H9 (cell line): ENCODE results near the gene MGAT5. TPM values are rescaled to one million over a fixed set of nuclear protein-coding genes. Genes with fewer than 3 reads are reported as not detected.

Experiments used
- DNase-seq: peaks from one replicate; pipeline ENCODE4 v3.0.0-alpha.2; 2017
- H2AFZ ChIP-seq: one replicate; pipeline ENCODE4 v1.6.1; 2013; ENCODE audit warnings: mild to moderate bottlenecking, low read length, control low read depth, moderate library complexity
- H2AK5ac ChIP-seq: 2 replicates; pipeline ENCODE4 v1.6.1; 2013; ENCODE audit warnings: low read length, control low read depth, mixed read lengths; ENCODE audit not compliant: insufficient read length
- H2BK120ac ChIP-seq: one replicate; pipeline ENCODE4 v1.6.1; 2013; ENCODE audit warnings: low read depth, mild to moderate bottlenecking, low read length, control low read depth, inconsistent platforms; ENCODE audit not compliant: poor library complexity, severe bottlenecking
- H2BK12ac ChIP-seq: 2 replicates; pipeline ENCODE4 v1.6.1; 2013; ENCODE audit warnings: low read length, control low read depth, mixed read lengths, low read depth; ENCODE audit not compliant: insufficient read length
- H2BK15ac ChIP-seq: 2 replicates; pipeline ENCODE4 v1.6.1; 2013; ENCODE audit warnings: low read depth, low read length, control low read depth
- H2BK20ac ChIP-seq: one replicate; pipeline ENCODE4 v1.6.1; 2013; ENCODE audit warnings: low read depth, mild to moderate bottlenecking, low read length, control low read depth, inconsistent platforms; ENCODE audit not compliant: poor library complexity, severe bottlenecking
- H2BK5ac ChIP-seq: 2 replicates; pipeline ENCODE4 v1.6.1; 2013; ENCODE audit warnings: low read length, control low read depth, mixed read lengths; ENCODE audit not compliant: insufficient read length
- H3K14ac ChIP-seq: 2 replicates; pipeline ENCODE4 v1.6.1; 2013; ENCODE audit warnings: low read length, control low read depth; ENCODE audit not compliant: insufficient read depth
- H3K18ac ChIP-seq: 2 replicates; pipeline ENCODE4 v1.6.1; 2013; ENCODE audit warnings: low read depth, mild to moderate bottlenecking, mixed read lengths, low read length, control low read depth; ENCODE audit not compliant: insufficient read length
- H3K23ac ChIP-seq: 2 replicates; pipeline ENCODE4 v1.6.1; 2013; ENCODE audit warnings: low read length, control low read depth, mixed read lengths, low read depth; ENCODE audit not compliant: insufficient read length
- H3K23me2 ChIP-seq: 2 replicates; pipeline ENCODE4 v1.6.1; 2013; ENCODE audit warnings: low read depth, mild to moderate bottlenecking, mixed read lengths, low read length, control low read depth; ENCODE audit not compliant: insufficient read length, poor library complexity, severe bottlenecking
- H3K27ac ChIP-seq: 2 replicates; pipeline ENCODE4 v1.5.1; 2013; ENCODE audit warnings: low read length, control low read depth, mixed read lengths, low read depth; ENCODE audit not compliant: insufficient read length
- H3K27me3 ChIP-seq: 2 replicates; pipeline ENCODE4 v1.6.1; 2013; ENCODE audit warnings: low read length, control low read depth, inconsistent platforms; ENCODE audit not compliant: insufficient read depth
- H3K4ac ChIP-seq: 2 replicates; pipeline ENCODE4 v1.6.1; 2013; ENCODE audit warnings: low read depth, mild to moderate bottlenecking, control low read depth, inconsistent platforms, low read length, moderate library complexity
- H3K4me1 ChIP-seq: 2 replicates; pipeline ENCODE4 v1.6.1; 2013; ENCODE audit warnings: low read length, control low read depth, inconsistent platforms; ENCODE audit not compliant: insufficient read depth
- H3K4me2 ChIP-seq: 2 replicates; pipeline ENCODE4 v1.6.1; 2013; ENCODE audit warnings: low read length, control low read depth, mixed read lengths; ENCODE audit not compliant: insufficient read length, insufficient read depth
- H3K56ac ChIP-seq: 2 replicates; pipeline ENCODE4 v1.6.1; 2013; ENCODE audit warnings: low read depth, mild to moderate bottlenecking, mixed read lengths, low read length, control low read depth; ENCODE audit not compliant: insufficient read length
- H3K79me1 ChIP-seq: 2 replicates; pipeline ENCODE4 v1.6.1; 2013; ENCODE audit warnings: low read depth, mild to moderate bottlenecking, moderate library complexity, low read length, control low read depth, inconsistent platforms; ENCODE audit not compliant: insufficient read depth, poor library complexity, severe bottlenecking
- H3K79me2 ChIP-seq: 2 replicates; pipeline ENCODE4 v1.6.1; 2013; ENCODE audit warnings: low read length, control low read depth, inconsistent platforms; ENCODE audit not compliant: insufficient read depth
- H3K9ac ChIP-seq: 2 replicates; pipeline ENCODE4 v1.6.1; 2013; ENCODE audit warnings: low read length, control low read depth, mixed read lengths; ENCODE audit not compliant: insufficient read length; ENCODE audit errors: extremely low read depth
- H3K9me3 ChIP-seq: one replicate; pipeline ENCODE4 v1.6.1; 2013; ENCODE audit warnings: low read depth, low read length, inconsistent platforms; ENCODE audit not compliant: control insufficient read depth
- H3T11ph ChIP-seq: one replicate; pipeline ENCODE4 v1.6.1; 2013; ENCODE audit warnings: mild to moderate bottlenecking, low read length, control low read depth, inconsistent platforms
- H4K20me1 ChIP-seq: one replicate; pipeline ENCODE4 v1.6.1; 2013; ENCODE audit not compliant: control insufficient read depth, insufficient read length, insufficient read depth
- H4K5ac ChIP-seq: 2 replicates; pipeline ENCODE4 v1.6.1; 2013; ENCODE audit warnings: low read depth, mild to moderate bottlenecking, mixed read lengths, low read length, control low read depth; ENCODE audit not compliant: insufficient read length
- H4K8ac ChIP-seq: replicated peaks from 2 replicates; pipeline ENCODE4 v1.6.1; 2013; ENCODE audit warnings: low read length, control low read depth, mixed read lengths, low read depth; ENCODE audit not compliant: insufficient read length
- H4K91ac ChIP-seq: 2 replicates; pipeline ENCODE4 v1.6.1; 2013; ENCODE audit warnings: low read depth, mild to moderate bottlenecking, moderate library complexity, mixed read lengths, low read length, control low read depth; ENCODE audit not compliant: insufficient read length
- H3K27ac Mint-ChIP-seq, 3 experiments: 2 replicates in 2 of 3; 3 replicates in 1 of 3; pipeline ENCODE4 v1.8.0; 2020 to 2021; ENCODE audit warnings: mixed read lengths in 3 of 3, mild to moderate bottlenecking in 1 of 3, moderate library complexity in 1 of 3
- H3K27me3 Mint-ChIP-seq: 2 replicates; pipeline ENCODE4 v1.8.0; 2021; ENCODE audit warnings: low read depth, mild to moderate bottlenecking, moderate library complexity, mixed read lengths
- H3K36me3 Mint-ChIP-seq, 3 experiments: 2 replicates in 2 of 3; 3 replicates in 1 of 3; pipeline ENCODE4 v1.8.0; 2020 to 2021; ENCODE audit warnings: low read depth in 3 of 3, mixed read lengths in 3 of 3; ENCODE audit not compliant: insufficient read depth in 1 of 3
- H3K4me1 Mint-ChIP-seq, 2 experiments: 2 replicates each; pipeline ENCODE4 v1.8.0; 2020; ENCODE audit warnings: mixed read lengths in 2 of 2
- H3K4me3 Mint-ChIP-seq, 2 experiments: 2 replicates in 1 of 2; 3 replicates in 1 of 2; pipeline ENCODE4 v1.8.0; 2020 to 2021; ENCODE audit warnings: mild to moderate bottlenecking in 2 of 2, mixed read lengths in 2 of 2, moderate library complexity in 1 of 2
- H3K9me3 Mint-ChIP-seq, 2 experiments: 2 replicates in 1 of 2; 3 replicates in 1 of 2; pipeline ENCODE4 v1.8.0; 2020; ENCODE audit warnings: mild to moderate bottlenecking in 2 of 2, mixed read lengths in 2 of 2, moderate library complexity in 1 of 2
- WGBS: extraction: QIAGEN DNeasy Blood & Tissue Kit; methylation state at CpG from one replicate; pipeline ENCODE4 v1.1.7; 2013; ENCODE audit warnings: missing lambda C conversion rate, low lambda C conversion rate, mixed read lengths; ENCODE audit not compliant: insufficient read length; ENCODE audit errors: extremely low coverage; 5-methylcytosine and 5-hydroxymethylcytosine counted together
- total RNA-seq: library from RNA; stranded (reverse); gene quantifications from 2 replicates; pipeline ENCODE4 v1.2.1, GENCODE V29; 2021
- TF ChIP-seq, protein P1 (sequence below): fragments of 200-600 bp; sonication (generic); conservative IDR thresholded peaks from 3 replicates; pipeline ENCODE4 v1.8.0; 2021; ENCODE audit warnings: antibody characterized with exemption, mild to moderate bottlenecking

The MGAT5 gene
- total RNA-seq, 1 experiment from 2014 or later: 25.7 TPM

GRCh38 chr2:134225841-134226240 is 28.0 kb upstream of the MGAT5 start:
- Histone ChIP-seq H3T11ph (no peak overlapping the region), H4K5ac (no peak overlapping the region), H3K79me1 (peaks cover 7% of the 10 kb centered on the region), H3K23ac (no peak overlapping the region), H3K27me3 (no peaks in the 10 kb centered on the region), H4K20me1 (no peaks in the 10 kb centered on the region), H2BK120ac (no peak overlapping the region), H3K9me3 (peaks cover 9% of the 10 kb centered on the region), H2BK5ac (no peak overlapping the region), H2BK12ac (no peak overlapping the region), H2BK15ac (no peak overlapping the region), H3K4me2 (no peak overlapping the region), H3K4me1 (no peaks in the 10 kb centered on the region), H3K56ac (no peak overlapping the region), H3K9ac (no peak overlapping the region), H4K8ac (no peak overlapping the region), H2AFZ (no peak overlapping the region), H3K4ac (no peak overlapping the region), H3K23me2 (no peaks in the 10 kb centered on the region), H3K18ac (no peak overlapping the region), H4K91ac (no peak overlapping the region), H2AK5ac (no peak overlapping the region), H3K27ac (no peak overlapping the region), H2BK20ac (no peak overlapping the region), H3K14ac (no peak overlapping the region), H3K79me2 (no peaks in the 10 kb centered on the region; the same call in 1 of the 2 replicates)
- no peak overlapping the region for H3K27ac Mint-ChIP-seq
- TF ChIP-seq, protein P1, sequence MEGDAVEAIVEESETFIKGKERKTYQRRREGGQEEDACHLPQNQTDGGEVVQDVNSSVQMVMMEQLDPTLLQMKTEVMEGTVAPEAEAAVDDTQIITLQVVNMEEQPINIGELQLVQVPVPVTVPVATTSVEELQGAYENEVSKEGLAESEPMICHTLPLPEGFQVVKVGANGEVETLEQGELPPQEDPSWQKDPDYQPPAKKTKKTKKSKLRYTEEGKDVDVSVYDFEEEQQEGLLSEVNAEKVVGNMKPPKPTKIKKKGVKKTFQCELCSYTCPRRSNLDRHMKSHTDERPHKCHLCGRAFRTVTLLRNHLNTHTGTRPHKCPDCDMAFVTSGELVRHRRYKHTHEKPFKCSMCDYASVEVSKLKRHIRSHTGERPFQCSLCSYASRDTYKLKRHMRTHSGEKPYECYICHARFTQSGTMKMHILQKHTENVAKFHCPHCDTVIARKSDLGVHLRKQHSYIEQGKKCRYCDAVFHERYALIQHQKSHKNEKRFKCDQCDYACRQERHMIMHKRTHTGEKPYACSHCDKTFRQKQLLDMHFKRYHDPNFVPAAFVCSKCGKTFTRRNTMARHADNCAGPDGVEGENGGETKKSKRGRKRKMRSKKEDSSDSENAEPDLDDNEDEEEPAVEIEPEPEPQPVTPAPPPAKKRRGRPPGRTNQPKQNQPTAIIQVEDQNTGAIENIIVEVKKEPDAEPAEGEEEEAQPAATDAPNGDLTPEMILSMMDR: no peak
- peaks cover 31 to 32% of the 10 kb centered on the region in 2 experiments for H3K9me3 Mint-ChIP-seq
- no peak for DNase-seq
- H3K27me3 Mint-ChIP-seq: no peaks in the 10 kb centered on the region
- peaks cover 18 to 21% of the 10 kb centered on the region in 2 experiments for H3K4me1 Mint-ChIP-seq
- peaks cover 22 to 35% (median 23%) of the 10 kb centered on the region in 3 experiments for H3K36me3 Mint-ChIP-seq
- H3K4me3 Mint-ChIP-seq: no peak overlapping the region
- no CpG with 5 or more reads among the region's 2 CpGs for WGBS
